GM23338 (cell line): ENCODE measurements around the gene ZNF460. TPM values are rescaled to one million over a fixed set of nuclear protein-coding genes. Genes with fewer than 3 reads are reported as not detected.
"Not testable (repeated sequence)": the region's sequence is repeated elsewhere in the genome, so short reads cannot be mapped to it uniquely, and the experiment has no call there.

Experiments used
- ATAC-seq: fragments of 200-7000 bp; cut with Tn5 transposase; 3 replicates; pipeline ENCODE4 v1.9.1; 2020
- DNase-seq: peaks from one replicate; pipeline ENCODE4 v3.0.0-alpha.2; 2015; ENCODE audit warnings: low spot score
- H2AFZ ChIP-seq: fragments of 200-600 bp; sonication (generic); 2 replicates; pipeline ENCODE4 v1.8.0; 2016; ENCODE audit warnings: antibody characterized with exemption, mild to moderate bottlenecking, moderate library complexity
- H3F3A ChIP-seq: fragments of 200-600 bp; sonication (generic); replicated peaks from 2 replicates; pipeline ENCODE4 v1.8.0; 2017; ENCODE audit warnings: antibody characterized with exemption, mixed run types, low read depth
- H3K27ac ChIP-seq: fragments of 200-600 bp; sonication (generic); 2 replicates; pipeline ENCODE4 v1.6.1; 2016; ENCODE audit warnings: low read depth
- H3K27me3 ChIP-seq: fragments of 200-600 bp; sonication (generic); 2 replicates; pipeline ENCODE4 v1.8.0; 2016; ENCODE audit warnings: mild to moderate bottlenecking, mixed run types, moderate library complexity; ENCODE audit not compliant: insufficient read depth
- H3K36me3 ChIP-seq: fragments of 200-600 bp; sonication (generic); 2 replicates; pipeline ENCODE4 v1.8.0; 2016; ENCODE audit warnings: mild to moderate bottlenecking; ENCODE audit not compliant: insufficient read depth
- H3K4me1 ChIP-seq: fragments of 200-600 bp; sonication (generic); 2 replicates; pipeline ENCODE4 v1.8.0; 2016; ENCODE audit warnings: mild to moderate bottlenecking, moderate library complexity; ENCODE audit not compliant: insufficient read depth
- H3K4me2 ChIP-seq: fragments of 200-600 bp; sonication (generic); 2 replicates; pipeline ENCODE4 v1.7.1; 2017; ENCODE audit warnings: mixed run types
- H3K4me3 ChIP-seq: fragments of 200-600 bp; sonication (generic); 2 replicates; pipeline ENCODE4 v1.6.1; 2016; ENCODE audit warnings: mixed run types
- H3K79me2 ChIP-seq: fragments of 200-600 bp; sonication (generic); replicated peaks from 2 replicates; pipeline ENCODE4 v1.8.0; 2017; ENCODE audit warnings: mild to moderate bottlenecking; ENCODE audit not compliant: insufficient read depth
- H3K9me2 ChIP-seq: fragments of 200-600 bp; sonication (generic); 2 replicates; pipeline ENCODE4 v1.8.0; 2017; ENCODE audit not compliant: insufficient read depth
- H4K20me1 ChIP-seq: fragments of 200-600 bp; sonication (generic); replicated peaks from 2 replicates; pipeline ENCODE4 v1.8.0; 2017; ENCODE audit warnings: mild to moderate bottlenecking; ENCODE audit not compliant: insufficient read depth
- H3K27ac Mint-ChIP-seq: 2 replicates; pipeline ENCODE4 v1.8.0; 2020; ENCODE audit warnings: inconsistent platforms, mild to moderate bottlenecking, moderate library complexity, mixed read lengths
- H3K27me3 Mint-ChIP-seq: 3 replicates; pipeline ENCODE4 v1.8.0; 2022; ENCODE audit warnings: low read depth, mild to moderate bottlenecking, moderate library complexity, mixed read lengths, inconsistent platforms; ENCODE audit not compliant: insufficient read depth, poor library complexity
- H3K36me3 Mint-ChIP-seq: 3 replicates; pipeline ENCODE4 v1.8.0; 2021; ENCODE audit warnings: low read depth, mild to moderate bottlenecking, inconsistent platforms, moderate library complexity, mixed read lengths
- H3K4me1 Mint-ChIP-seq: 3 replicates; pipeline ENCODE4 v1.8.0; 2020; ENCODE audit warnings: mild to moderate bottlenecking, inconsistent platforms, mixed read lengths
- H3K4me3 Mint-ChIP-seq: 3 replicates; pipeline ENCODE4 v1.8.0; 2021; ENCODE audit warnings: moderate library complexity, mild to moderate bottlenecking, inconsistent platforms, mixed read lengths
- H3K9me3 Mint-ChIP-seq: 3 replicates; pipeline ENCODE4 v1.8.0; 2020; ENCODE audit warnings: moderate library complexity, mild to moderate bottlenecking, inconsistent platforms, mixed read lengths
- CREB1 ChIP-seq: fragments of 250-450 bp; sonication (Bioruptor Pico); IDR thresholded peaks from 2 replicates; pipeline ENCODE4 v1.5.0; 2020; ENCODE audit warnings: low read depth, mild to moderate bottlenecking, moderate library complexity
- CTCF ChIP-seq, 2 experiments: fragments of 200-600 bp in 1 of 2; sonication (generic) in 1 of 2; conservative IDR thresholded peaks; 2 replicates each; pipeline versions ENCODE4 v1.5.1 to v1.6.1; 2016 to 2017; ENCODE audit warnings: antibody characterized with exemption in 2 of 2, low read depth in 2 of 2, mild to moderate bottlenecking in 2 of 2, moderate library complexity in 1 of 2
- ETS1 ChIP-seq: IDR thresholded peaks from 2 replicates; pipeline ENCODE4 v1.6.1; 2016; ENCODE audit warnings: antibody characterized with exemption
- JUNB ChIP-seq: IDR thresholded peaks from one replicate; pipeline ENCODE4 v1.6.1; 2016; ENCODE audit warnings: antibody characterized with exemption; ENCODE audit not compliant: unreplicated experiment
- NANOG ChIP-seq: IDR thresholded peaks from 2 replicates; pipeline ENCODE4 v1.6.1; 2016; ENCODE audit warnings: antibody characterized with exemption, borderline replicate concordance
- POLR2AphosphoS5 ChIP-seq: IDR thresholded peaks from 2 replicates; pipeline ENCODE4 v1.6.1; 2016; ENCODE audit warnings: antibody characterized with exemption, low read depth
- REST ChIP-seq: IDR thresholded peaks from one replicate; pipeline ENCODE4 v1.6.1; 2018; ENCODE audit warnings: antibody characterized with exemption; ENCODE audit not compliant: unreplicated experiment
- STAT1 ChIP-seq: IDR thresholded peaks from one replicate; pipeline ENCODE4 v1.6.1; 2016; ENCODE audit warnings: antibody characterized with exemption; ENCODE audit not compliant: unreplicated experiment
- ZNF331 ChIP-seq: fragments of 250-450 bp; sonication (Bioruptor Pico); IDR thresholded peaks from 2 replicates; pipeline ENCODE4 v1.5.0; 2020; ENCODE audit warnings: low read depth, mild to moderate bottlenecking, moderate library complexity
- ZNF462 ChIP-seq: fragments of 250-450 bp; sonication (Bioruptor Pico); IDR thresholded peaks from 2 replicates; pipeline ENCODE4 v1.5.0; 2020; ENCODE audit warnings: mild to moderate bottlenecking, moderate library complexity
- polyA plus RNA-seq: library from polyadenylated mRNA; unstranded; fragments of >200 nt; fragmentation: Nextera tagmentation; extraction: Ambion mirVana; gene quantifications from 2 replicates; pipeline ENCODE4 v1.2.1, GENCODE V29; 2016
- total RNA-seq: library from RNA; depleted of rRNA; stranded (reverse); fragments of >200 nt; shearing (Covaris generic); gene quantifications from 2 replicates; pipeline ENCODE4 v1.2.3, GENCODE V29; 2014

Gene ZNF460
- total and polyA plus RNA-seq, 2 experiments from 2014 or later: 3.4 to 81.7 TPM

GRCh38 chr19:57253767-57254166 is 26.5 kb upstream of the ZNF460 start:
- not testable (repeated sequence) for H3K9me3 Mint-ChIP-seq, H2AFZ ChIP-seq, H3K4me1 Mint-ChIP-seq, H3K4me3 ChIP-seq, H3K27ac Mint-ChIP-seq, H3K27me3 ChIP-seq, DNase-seq, H3F3A ChIP-seq, H3K4me1 ChIP-seq, ATAC-seq, H3K9me2 ChIP-seq, H3K79me2 ChIP-seq, H4K20me1 ChIP-seq, H3K4me3 Mint-ChIP-seq, H3K27ac ChIP-seq, H3K4me2 ChIP-seq, H3K27me3 Mint-ChIP-seq
- peaks cover 18% of the 10 kb centered on the region for H3K36me3 ChIP-seq
- peaks cover 26% of the 10 kb centered on the region for H3K36me3 Mint-ChIP-seq

GRCh38 chr19:57262044-57262443 is 18.2 kb upstream of the ZNF460 start:
- Histone ChIP-seq H3K4me2 (no peak overlapping the region), H3K27ac (no peak overlapping the region), H3F3A (no peaks in the 10 kb centered on the region), H3K79me2 (no peaks in the 10 kb centered on the region), H3K4me1 (peaks cover 10% of the 10 kb centered on the region; the same call in 1 of the 2 replicates), H3K4me3 (no peak overlapping the region), H4K20me1 (no peaks in the 10 kb centered on the region; the same call in 1 of the 2 replicates), H2AFZ (no peak overlapping the region), H3K9me2 (no peaks in the 10 kb centered on the region), H3K36me3 (no peaks in the 10 kb centered on the region), H3K27me3 (no peaks in the 10 kb centered on the region)
- no peaks in the 10 kb centered on the region for H3K9me3 Mint-ChIP-seq
- DNase-seq: no peak
- no peak for ATAC-seq
- no peak overlapping the region for H3K27ac Mint-ChIP-seq
- H3K4me3 Mint-ChIP-seq: no peak overlapping the region
- H3K36me3 Mint-ChIP-seq: no peaks in the 10 kb centered on the region
- peaks cover 15% of the 10 kb centered on the region for H3K4me1 Mint-ChIP-seq
- no peaks in the 10 kb centered on the region for H3K27me3 Mint-ChIP-seq
- TF ChIP-seq CREB1 (CRISPR knock-in tag) (no peak), REST (no peak), JUNB (no peak), STAT1 (no peak), CTCF (conservative IDR thresholded peaks at IDR 0.05; ENCODE audit: low read depth in 2 of 2) (no peak), ZNF462 (CRISPR knock-in tag) (no peak), ETS1 (no peak), POLR2AphosphoS5 (no peak), NANOG (no peak), ZNF331 (CRISPR knock-in tag) (no peak)
